Stimulated activated CD4-positive, alpha-beta T cell treated with anti-CD3 and anti-CD28 coated beads, Interleukin-1b, Interleukin-23, amount 100 ng/mL, for 24 hours (primary cell): ENCODE data around the gene VAMP8.
A peak's percentile ranks its signal among the peaks of the same experiment; 100 is the strongest.
"Not testable (repeated sequence)": the region's sequence is repeated elsewhere in the genome, so short reads cannot be mapped to it uniquely, and the experiment has no call there.

Experiments used
- DNase-seq, 4 experiments: peaks; one replicate each; pipeline ENCODE4 v3.0.0-alpha.2; 2020; ENCODE audit warnings: low read depth in 4 of 4, low spot score in 1 of 4

Gene VAMP8

GRCh38 chr2:85577386-85578242 is at the start of gene VAMP8:
Gene VAMP8 (plus strand): TSS chr2:85577586. CDS start chr2:85577647, 61 bp downstream.
- peak in 1 of 4 experiments; percentile 64 for DNase-seq

GRCh38 chr2:85527787-85528186 is 49.6 kb upstream of the VAMP8 start:
- DNase-seq = no peak

- no peak for DNase-seq
Measured at GRCh38 chr2:85528355-85528754, 49.0 kb upstream of the VAMP8 start.

DNA sequence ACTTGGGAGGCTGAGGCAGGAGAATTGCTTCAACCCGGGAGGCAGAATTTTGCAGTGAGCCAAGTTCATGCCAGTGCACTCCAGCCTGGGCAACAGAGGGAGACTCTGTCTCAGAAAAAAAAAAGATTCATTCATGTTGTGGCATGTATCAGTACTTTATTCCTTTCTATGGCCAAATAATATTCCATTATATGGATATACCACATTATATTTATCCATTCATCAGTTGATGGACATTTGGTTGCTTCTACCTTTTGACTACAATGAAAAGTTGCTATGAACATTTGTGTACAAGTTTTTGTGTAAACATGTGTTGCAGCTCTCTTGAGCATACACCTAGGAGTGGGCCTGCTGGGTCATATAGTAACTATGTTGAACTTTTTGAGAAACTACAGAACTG is 47.6 kb upstream of the VAMP8 start:
- DNase-seq = no peak

DNA sequence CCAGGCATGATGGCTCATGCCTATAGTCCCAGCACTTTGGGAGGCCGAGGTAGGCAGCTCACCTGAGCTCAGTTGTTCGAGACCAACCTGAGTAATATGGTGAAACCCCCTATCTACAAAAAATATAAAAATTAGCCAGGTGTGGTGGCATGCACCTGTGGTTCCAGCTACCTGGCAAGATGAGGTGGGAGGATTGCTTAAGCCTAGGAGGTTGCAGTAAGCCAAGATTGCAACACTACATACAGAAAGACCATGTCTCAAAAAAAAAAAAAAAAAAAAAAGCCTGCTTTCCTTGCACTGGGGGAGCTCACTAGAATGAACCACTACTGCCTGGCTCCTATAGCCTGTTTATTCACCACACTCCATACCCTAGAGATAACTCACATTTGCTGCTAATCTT is 45.8 kb upstream of the VAMP8 start:
- no peak for DNase-seq

- DNase-seq = no peak
Measured at GRCh38 chr2:85534099-85534498, 43.3 kb upstream of the VAMP8 start.

DNA sequence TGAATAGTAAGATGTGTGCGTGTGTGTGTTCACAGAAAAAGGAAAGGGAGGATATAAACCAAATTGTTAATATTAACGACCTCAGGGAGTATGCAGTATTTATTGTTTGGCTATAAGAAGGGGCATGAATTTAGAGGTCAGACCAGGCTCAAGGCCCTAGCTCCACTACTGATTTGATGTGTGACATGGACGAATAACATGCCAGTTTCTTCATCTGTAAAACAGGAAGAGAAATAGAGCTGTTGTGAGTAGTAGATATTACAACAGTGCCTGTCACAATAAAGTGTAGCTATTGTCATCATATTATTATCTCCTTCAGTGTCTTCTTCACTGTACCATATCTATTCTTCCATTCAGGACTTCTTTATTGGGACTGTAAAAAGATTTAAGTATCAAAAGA is 42.5 kb upstream of the VAMP8 start:
- DNase-seq = no peak

DNA sequence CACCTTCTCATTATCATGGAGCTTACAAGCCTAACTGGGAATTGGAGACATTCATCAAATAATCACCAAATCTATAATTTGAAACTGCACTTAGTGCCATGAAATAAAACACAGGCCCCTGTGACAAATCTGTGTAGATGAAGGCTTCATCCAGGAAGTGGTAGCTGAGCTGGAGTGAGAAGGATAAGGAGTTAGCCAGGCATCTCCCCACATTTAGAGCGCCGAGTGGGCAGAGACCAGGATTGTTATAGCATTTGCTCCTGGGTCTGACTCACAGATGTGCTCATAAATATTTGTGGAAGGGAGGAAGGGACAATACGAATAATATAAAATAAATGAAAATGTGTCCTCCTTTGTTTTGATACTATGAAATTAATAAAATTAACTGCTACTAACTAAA is 40.9 kb upstream of the VAMP8 start:
- no peak for DNase-seq

- DNase-seq = peak in 1 of 4 experiments; percentile 26
Measured at GRCh38 chr2:85537600-85538506, 39.5 kb upstream of the VAMP8 start.

GRCh38 chr2:85538507-85539360 is 38.7 kb upstream of the VAMP8 start, which contains the start of gene MAT2A:
Gene MAT2A (plus strand): TSS chr2:85539168. CDS start chr2:85539288, 120 bp downstream.
- peak; percentile 76 to 92 (median 84) for DNase-seq

DNA sequence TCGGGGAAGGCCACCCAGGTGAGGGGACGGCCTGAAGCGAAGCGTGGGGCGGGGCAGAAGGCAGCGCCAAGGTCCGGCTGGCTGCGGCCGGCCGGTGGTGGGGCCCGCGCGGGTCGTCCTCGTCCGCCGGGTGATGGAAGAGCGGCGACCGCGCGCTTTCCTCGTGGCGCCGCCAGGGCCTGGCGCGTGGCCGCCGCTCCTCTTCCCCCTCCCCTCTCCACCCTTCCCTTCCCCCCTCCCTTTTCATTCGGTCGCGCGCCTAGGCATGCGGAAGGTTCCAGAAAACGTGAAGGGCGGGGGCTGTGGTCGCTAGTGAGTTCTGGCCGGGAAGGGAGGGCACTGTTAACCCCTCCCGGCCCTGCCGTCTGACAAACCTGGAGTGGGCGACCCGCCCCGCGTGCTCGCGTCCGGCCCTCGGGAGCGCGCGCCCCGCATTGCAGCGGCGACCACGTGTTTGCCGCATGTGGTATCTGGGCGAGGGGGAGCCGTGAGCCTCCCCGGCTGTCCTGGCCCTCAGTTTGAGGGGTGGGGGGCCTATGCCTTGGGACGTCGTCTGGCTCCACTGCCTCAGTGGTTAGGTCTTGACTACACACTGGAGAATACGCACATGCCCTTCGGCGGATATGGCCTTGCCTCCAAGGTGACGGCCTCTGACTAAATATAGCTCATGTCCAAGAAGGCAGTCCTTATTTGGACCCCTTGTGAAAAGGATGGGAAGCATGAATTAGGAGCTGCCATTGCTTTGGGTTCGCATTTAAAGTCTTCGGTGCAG is 37.8 kb upstream of the VAMP8 start:
- peak; percentile 50 to 70 (median 59) for DNase-seq

DNA sequence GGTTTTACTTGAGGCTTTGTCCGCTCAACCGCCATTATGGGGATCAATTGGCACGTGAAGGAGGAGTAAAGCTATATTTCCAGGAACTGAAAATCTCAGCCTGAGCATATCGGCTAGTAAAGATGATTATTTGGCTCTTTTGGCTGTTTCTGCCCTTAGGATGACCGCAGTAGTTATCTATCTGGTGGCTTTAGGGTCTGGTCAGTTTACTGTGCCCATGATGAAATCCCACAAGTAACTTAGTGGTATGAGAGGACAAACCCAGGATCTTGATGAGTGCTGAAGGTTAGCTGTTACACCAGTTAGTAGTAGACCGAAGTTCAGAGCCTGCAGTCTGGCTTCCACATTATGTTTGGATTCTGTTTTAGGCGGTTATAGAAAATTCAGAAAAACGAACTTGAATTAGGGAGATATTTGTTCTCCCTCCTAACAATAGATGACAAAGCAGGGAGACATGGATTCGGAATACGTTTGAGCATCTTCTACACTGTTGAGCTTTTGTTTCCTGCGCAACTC is 37.2 kb upstream of the VAMP8 start:
- DNase-seq = no peak

- DNase-seq = no peak
Measured at GRCh38 chr2:85541262-85541661, 36.1 kb upstream of the VAMP8 start.

- DNase-seq = no peak
Measured at GRCh38 chr2:85541753-85542457, 35.5 kb upstream of the VAMP8 start.

DNA sequence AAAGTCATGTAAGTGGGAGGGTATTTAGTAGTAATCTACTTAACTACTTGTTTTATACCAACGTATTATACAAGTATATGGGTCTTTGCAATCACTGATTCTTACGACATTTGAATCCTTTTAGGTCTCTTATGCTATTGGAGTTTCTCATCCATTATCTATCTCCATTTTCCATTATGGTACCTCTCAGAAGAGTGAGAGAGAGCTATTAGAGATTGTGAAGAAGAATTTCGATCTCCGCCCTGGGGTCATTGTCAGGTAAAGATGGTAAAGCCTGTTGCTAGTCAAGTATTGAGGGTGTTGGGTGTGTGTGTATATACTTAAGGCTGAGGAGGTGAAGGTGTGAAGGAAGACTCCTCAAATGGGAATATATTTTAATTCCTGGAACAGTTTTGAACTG is 34.6 kb upstream of the VAMP8 start:
- no peak for DNase-seq

GRCh38 chr2:85544254-85544691 is 33.1 kb upstream of the VAMP8 start:
- not testable (repeated sequence) for DNase-seq

GRCh38 chr2:85544915-85545779 is 32.2 kb upstream of the VAMP8 start:
- DNase-seq = not testable (repeated sequence)

GRCh38 chr2:85545780-85546240 is 31.6 kb upstream of the VAMP8 start:
- DNase-seq = no peak
